Activated T-cell treated with anti-CD3 and anti-CD28 coated beads, Interleukin-2, amount 50 U/mL, for 72 hours (primary cell): ENCODE data around the gene HAGHL. TPM values are rescaled to one million over a fixed set of nuclear protein-coding genes. Genes with fewer than 3 reads are reported as not detected.

Source experiments
- total RNA-seq, 2 donors: library from RNA; stranded (reverse); gene quantifications; one replicate each; pipeline ENCODE4 v1.2.3, GENCODE V29; 2022

Gene HAGHL
- total RNA-seq, 2 donors from 2014 or later, result 11.4 to 17.6 TPM

Other genes starting within 250 kb of the HAGHL start
- 10 to 100 TPM; 46.6 to 58.5 TPM for gene CAPN15, start 199.4 kb upstream of the HAGHL start, total RNA-seq
- under 1 TPM in 1 of 2 donors, not detected in 1; 0.10 TPM for gene PRR35, start 166.7 kb upstream of the HAGHL start, total RNA-seq
- gene NHLRC4, start 160.1 kb upstream of the HAGHL start, total RNA-seq, result 1 to 10 TPM; 1.4 TPM
- gene PIGQ, start 157.1 kb upstream of the HAGHL start, total RNA-seq, result 10 to 100 TPM; 18.2 to 22.4 TPM
- 10 to 100 TPM; 15.0 to 15.3 TPM for gene RAB40C, start 137.0 kb upstream of the HAGHL start, total RNA-seq
- under 1 TPM; 0.49 to 0.72 TPM for gene WFIKKN1, start 96.1 kb upstream of the HAGHL start, total RNA-seq
- gene METTL26, start 90.8 kb upstream of the HAGHL start, total RNA-seq, result 10 to 100 TPM; 55.4 to 57.4 TPM
- 10 to 100 TPM; 27.9 to 34.4 TPM for gene MCRIP2, start 85.3 kb upstream of the HAGHL start, total RNA-seq
- gene WDR90, start 77.7 kb upstream of the HAGHL start, total RNA-seq, result 10 to 100 TPM; 40.3 to 47.7 TPM
- 100 to 1,000 TPM; 110 to 115 TPM for gene RHOT2, start 59.0 kb upstream of the HAGHL start, total RNA-seq
- 1 to 10 TPM; 3.5 to 5.8 TPM for gene RHBDL1, start 51.4 kb upstream of the HAGHL start, total RNA-seq
- 10 to 100 TPM; 53.6 to 70.4 TPM for gene STUB1, start 46.7 kb upstream of the HAGHL start, total RNA-seq
- gene JMJD8, start 42.8 kb upstream of the HAGHL start, total RNA-seq, result 10 to 100 TPM; 15.7 to 20.7 TPM
- gene WDR24, start 36.7 kb upstream of the HAGHL start, total RNA-seq, result 10 to 100 TPM; 20.5 to 22.9 TPM
- 1 to 10 TPM; 8.8 TPM for gene FBXL16, start 21.3 kb upstream of the HAGHL start, total RNA-seq
- 10 to 100 TPM; 11.1 to 11.7 TPM for gene METRN, start 12.0 kb upstream of the HAGHL start, total RNA-seq
- gene ANTKMT, start 6.0 kb upstream of the HAGHL start, total RNA-seq, result 10 to 100 TPM; 36.4 to 36.9 TPM
- gene CCDC78, start 663 bp upstream of the HAGHL start, total RNA-seq, result 1 to 10 TPM; 3.0 to 3.9 TPM
- 10 to 100 TPM; 38.0 to 40.6 TPM for gene CIAO3, start 13.9 kb downstream of the HAGHL start, total RNA-seq
- not detected for gene MSLN, start 33.6 kb downstream of the HAGHL start, total RNA-seq
- gene RPUSD1, start 61.3 kb downstream of the HAGHL start, total RNA-seq, result 10 to 100 TPM; 14.0 to 22.7 TPM
- gene CHTF18, start 61.5 kb downstream of the HAGHL start, total RNA-seq, result 10 to 100 TPM; 74.5 to 97.8 TPM
- gene GNG13, start 73.6 kb downstream of the HAGHL start, total RNA-seq, result not detected
- gene LMF1, start 243.9 kb downstream of the HAGHL start, total RNA-seq, result 10 to 100 TPM; 26.9 to 33.2 TPM